GM23338 (cell line): ENCODE data around the gene MTIF3.

Experiments
- NANOG ChIP-seq: IDR thresholded peaks from 2 replicates; pipeline ENCODE4 v1.6.1; 2016; ENCODE audit warnings: antibody characterized with exemption, borderline replicate concordance
- TF ChIP-seq, protein P1 (sequence below), 2 experiments: fragments of 200-600 bp in 1 of 2; sonication (generic) in 1 of 2; conservative IDR thresholded peaks; 2 replicates each; pipeline versions ENCODE4 v1.5.1 to v1.6.1; 2016 to 2017; ENCODE audit warnings: antibody characterized with exemption in 2 of 2, low read depth in 2 of 2, mild to moderate bottlenecking in 2 of 2, moderate library complexity in 1 of 2

GRCh38 chr13:27472941-27473340 is 22.6 kb upstream of the MTIF3 start:
- TF ChIP-seq NANOG = no peak
- TF ChIP-seq, protein P1, sequence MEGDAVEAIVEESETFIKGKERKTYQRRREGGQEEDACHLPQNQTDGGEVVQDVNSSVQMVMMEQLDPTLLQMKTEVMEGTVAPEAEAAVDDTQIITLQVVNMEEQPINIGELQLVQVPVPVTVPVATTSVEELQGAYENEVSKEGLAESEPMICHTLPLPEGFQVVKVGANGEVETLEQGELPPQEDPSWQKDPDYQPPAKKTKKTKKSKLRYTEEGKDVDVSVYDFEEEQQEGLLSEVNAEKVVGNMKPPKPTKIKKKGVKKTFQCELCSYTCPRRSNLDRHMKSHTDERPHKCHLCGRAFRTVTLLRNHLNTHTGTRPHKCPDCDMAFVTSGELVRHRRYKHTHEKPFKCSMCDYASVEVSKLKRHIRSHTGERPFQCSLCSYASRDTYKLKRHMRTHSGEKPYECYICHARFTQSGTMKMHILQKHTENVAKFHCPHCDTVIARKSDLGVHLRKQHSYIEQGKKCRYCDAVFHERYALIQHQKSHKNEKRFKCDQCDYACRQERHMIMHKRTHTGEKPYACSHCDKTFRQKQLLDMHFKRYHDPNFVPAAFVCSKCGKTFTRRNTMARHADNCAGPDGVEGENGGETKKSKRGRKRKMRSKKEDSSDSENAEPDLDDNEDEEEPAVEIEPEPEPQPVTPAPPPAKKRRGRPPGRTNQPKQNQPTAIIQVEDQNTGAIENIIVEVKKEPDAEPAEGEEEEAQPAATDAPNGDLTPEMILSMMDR (conservative IDR thresholded peaks at IDR 0.05; ENCODE audit: low read depth in 2 of 2) = no peak
